Thoracic aorta endothelial cell (primary cell): ENCODE measurements around the gene PYDC2. TPM values are rescaled to one million over a fixed set of nuclear protein-coding genes. Genes with fewer than 3 reads are reported as not detected.

Experiments
- small RNA-seq: library from RNA; depleted of rRNA; stranded (forward); fragments of <200 nt; gene quantifications from one replicate; pipeline ENCODE3, GENCODE V24; 2012
- total RNA-seq: library from RNA; depleted of rRNA; stranded (reverse); fragments of >200 nt; gene quantifications from 2 replicates; pipeline ENCODE4 v1.2.3, GENCODE V29; 2012

Gene PYDC2
- not detected in 2 replicates for total RNA-seq

DNA sequence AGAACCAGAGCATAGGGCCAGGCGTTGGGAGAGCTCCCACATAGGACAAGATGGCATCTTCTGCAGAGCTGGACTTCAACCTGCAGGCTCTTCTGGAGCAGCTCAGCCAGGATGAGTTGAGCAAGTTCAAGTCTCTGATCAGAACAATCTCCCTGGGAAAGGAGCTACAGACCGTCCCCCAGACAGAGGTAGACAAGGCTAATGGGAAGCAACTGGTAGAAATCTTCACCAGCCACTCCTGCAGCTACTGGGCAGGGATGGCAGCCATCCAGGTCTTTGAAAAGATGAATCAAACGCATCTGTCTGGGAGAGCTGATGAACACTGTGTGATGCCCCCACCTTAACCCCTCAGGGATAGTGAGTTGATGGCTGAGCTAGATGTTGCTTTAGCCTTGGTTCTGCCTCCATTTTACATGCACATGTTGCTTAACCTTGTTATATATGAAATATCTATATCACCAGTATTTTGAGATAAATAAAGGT is at the start of gene PYDC2:
PYDC2 (plus strand) TSS at position 51 of the 483 bp plus-strand sequence; CDS start at position 51, 0 bp downstream.

Small RNAs within 50 kb of the gene (small RNA-seq; reads per million reads assigned to genes)
- not detected for gene PYDC2

Other genes with a start within 250 kb of the PYDC2 start
- gene CCDC50, start 131.8 kb upstream of the PYDC2 start, total RNA-seq, result 263 and 295 TPM in 2 replicates
- 0.29 and 0.66 TPM in 2 replicates for gene UTS2B, start 130.6 kb upstream of the PYDC2 start, total RNA-seq